Measurements from ENCODE around the gene TBX6. TPM values are rescaled to one million over a fixed set of nuclear protein-coding genes. Genes with fewer than 3 reads are reported as not detected.

Gene TBX6
- total RNA-seq, 2 donors from 2014 or later = 3.0 to 6.3 TPM

- no peak for TF ChIP-seq CTCF (conservative IDR thresholded peaks at IDR 0.05)
- no peaks in the 10 kb centered on the region for H3K36me3 ChIP-seq (ENCODE audit: control insufficient read depth, insufficient read depth, low read length)
- H3K9ac ChIP-seq (ENCODE audit: extremely low read depth, low read length, poor library complexity, severe bottlenecking) = no peak overlapping the region
- H3K9me3 ChIP-seq (ENCODE audit: control insufficient read depth, low read length) = no peaks in the 10 kb centered on the region
- Mint-ChIP-seq H3K9me3 (no peaks in the 10 kb centered on the region), H3K4me3 (no peak overlapping the region), H3K4me1 (no peaks in the 10 kb centered on the region), H3K27me3 (ENCODE audit: insufficient read depth) (peaks cover 29% of the 10 kb centered on the region), H3K36me3 (ENCODE audit: low read depth) (no peaks in the 10 kb centered on the region), H3K27ac (no peak overlapping the region)
- H3K27ac ChIP-seq (ENCODE audit: low read depth, low read length) = no peak overlapping the region
- H3K4me3 ChIP-seq (ENCODE audit: low read length) = no peak overlapping the region
- H3K4me1 ChIP-seq (ENCODE audit: control insufficient read depth, insufficient read depth, low read length) = no peaks in the 10 kb centered on the region
- WGBS, 2 experiments (ENCODE audit: insufficient coverage in 1 of 2, insufficient read length in 1 of 2) = 61 to 87% methylated on average over 2 to 5 of the region's 5 CpGs
- peaks cover 23% of the 10 kb centered on the region for H3K27me3 ChIP-seq (ENCODE audit: control insufficient read depth, insufficient read depth, low read length, poor library complexity, severe bottlenecking)
- no peak for DNase-seq
These were observed 51.5 kb downstream of the TBX6 start for GRCh38 chr16:30040221-30040620.

Other genes starting within 250 kb of the TBX6 start
- 10 to 100 TPM; 63.4 to 68.4 TPM for gene CDIPT, start 228.7 kb downstream of the TBX6 start, total RNA-seq
- 10 to 100 TPM; 44.0 to 52.1 TPM for gene SEZ6L2, start 192.4 kb downstream of the TBX6 start, total RNA-seq
- gene ASPHD1, start 191.4 kb downstream of the TBX6 start, total RNA-seq = 1 to 10 TPM; 6.1 to 8.7 TPM
- gene KCTD13, start 165.7 kb downstream of the TBX6 start, total RNA-seq = 10 to 100 TPM; 21.5 to 27.5 TPM
- 100 to 1,000 TPM; 122 to 136 TPM for gene TMEM219, start 129.8 kb downstream of the TBX6 start, total RNA-seq
- 10 to 100 TPM; 44.6 to 50.2 TPM for gene TAOK2, start 118.1 kb downstream of the TBX6 start, total RNA-seq
- gene HIRIP3, start 96.3 kb downstream of the TBX6 start, total RNA-seq = 10 to 100 TPM in 1 of 2 donors, 1 to 10 TPM in 1; 9.4 to 13.9 TPM
- 10 to 100 TPM; 77.4 to 80.1 TPM for gene INO80E, start 95.7 kb downstream of the TBX6 start, total RNA-seq
- gene DOC2A, start 80.9 kb downstream of the TBX6 start, total RNA-seq = 1 to 10 TPM; 6.2 to 9.9 TPM
- gene C16orf92, start 68.7 kb downstream of the TBX6 start, total RNA-seq = not detected
- gene TLCD3B, start 60.7 kb downstream of the TBX6 start, total RNA-seq = 1 to 10 TPM; 3.3 to 3.5 TPM
- 100 to 1,000 TPM; 645 to 652 TPM for gene ALDOA, start 26.2 kb downstream of the TBX6 start, total RNA-seq
- 100 to 1,000 TPM; 150 to 151 TPM for gene PPP4C, start 15.9 kb downstream of the TBX6 start, total RNA-seq
- 10 to 100 TPM; 42.0 to 57.2 TPM for gene YPEL3, start 4.3 kb upstream of the TBX6 start, total RNA-seq
- 1 to 10 TPM; 2.7 to 6.5 TPM for gene GDPD3, start 21.6 kb upstream of the TBX6 start, total RNA-seq
- gene MAPK3, start 31.3 kb upstream of the TBX6 start, total RNA-seq = 10 to 100 TPM; 53.8 to 62.0 TPM
- 1 to 10 TPM in 1 of 2 donors, under 1 TPM in 1; 0.93 to 2.1 TPM for gene CORO1A, start 91.7 kb upstream of the TBX6 start, total RNA-seq
- 100 to 1,000 TPM; 125 to 134 TPM for gene BOLA2B, start 101.7 kb upstream of the TBX6 start, total RNA-seq
- 10 to 100 TPM; 37.7 to 48.8 TPM for gene SLX1A, start 102.0 kb upstream of the TBX6 start, total RNA-seq
- 10 to 100 TPM; 14.5 to 22.1 TPM for gene SULT1A3, start 107.3 kb upstream of the TBX6 start, total RNA-seq
- gene NPIPB13, start 156.6 kb upstream of the TBX6 start, total RNA-seq = 10 to 100 TPM; 18.3 to 31.1 TPM

Data from endodermal cell (in vitro differentiated cells).